ENCODE measurements around the gene HLA-C. TPM values are rescaled to one million over a fixed set of nuclear protein-coding genes. Genes with fewer than 3 reads are reported as not detected.

Gene HLA-C
- total RNA-seq, 2 experiments from 2014 or later, result 333 to 404 TPM

DNA sequence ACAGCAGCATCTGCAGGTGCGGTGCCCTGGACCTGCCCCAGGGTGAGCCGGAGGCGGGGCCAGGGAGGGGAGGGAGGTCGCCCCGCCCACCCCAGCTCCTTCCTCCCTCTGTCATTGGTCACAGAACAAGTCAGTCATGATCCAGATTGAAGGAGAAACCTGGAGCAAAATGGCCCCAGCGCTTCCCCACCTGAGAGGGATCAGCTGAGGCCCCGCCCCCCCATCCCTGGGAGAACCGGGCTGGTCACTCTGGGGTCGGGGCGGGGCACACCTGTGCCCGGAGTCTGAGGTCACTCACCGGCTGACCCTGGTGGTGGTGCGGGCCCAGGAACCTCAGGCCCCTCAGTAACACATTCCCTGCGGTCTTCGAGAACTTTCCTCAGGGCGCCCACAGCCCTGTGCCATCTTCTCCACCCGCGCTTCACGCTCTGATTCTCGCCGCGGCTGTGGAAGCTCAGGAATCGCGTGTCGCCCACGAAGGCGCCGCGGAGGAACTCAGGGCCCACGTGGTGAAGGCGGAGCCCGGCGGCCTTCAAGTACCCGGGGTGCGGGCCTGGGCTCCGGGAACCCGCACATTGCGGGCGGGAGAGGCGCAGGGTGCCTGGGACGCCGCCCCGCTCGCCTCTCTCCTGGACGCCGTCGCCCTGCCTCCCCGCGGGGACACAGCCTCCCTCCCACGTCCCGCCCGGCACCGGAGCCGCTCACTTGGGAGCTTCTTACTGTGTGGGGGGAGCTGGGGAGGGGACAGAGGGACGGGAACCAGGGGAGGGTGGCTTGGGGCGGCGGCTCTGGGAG, 36.4 kb upstream of the HLA-C start:
- H3K27ac ChIP-seq (ENCODE audit: low read depth, low read length, poor library complexity, severe bottlenecking), result no peak overlapping the region
- H2AFZ ChIP-seq (ENCODE audit: low read length), result no peak overlapping the region
- H3K4me1 ChIP-seq (ENCODE audit: insufficient read depth, low read length, poor library complexity, severe bottlenecking), result no peaks in the 10 kb centered on the region
- H3K4me3 ChIP-seq (ENCODE audit: low read depth, low read length, poor library complexity, severe bottlenecking), result no peak overlapping the region
- peak; percentile 25 for DNase-seq (ENCODE audit: low spot score)
- H4K20me1 ChIP-seq (ENCODE audit: insufficient read depth, low read length), result no peaks in the 10 kb centered on the region
- BruUV-seq (replicated peaks), result no TSS peak
- no peaks in the 10 kb centered on the region for H3K36me3 ChIP-seq (ENCODE audit: insufficient read depth, low read length)
- H3K9me3 ChIP-seq (ENCODE audit: low read length), result no peaks in the 10 kb centered on the region
- ChIA-PET CTCF (ENCODE audit: unreplicated experiment) (no interaction called here), POLR2A (interaction anchor here (0.9 kb wide), 1 partner anchor 24 kb away, joined by 3 read pairs; no protein-coding TSS in a partner anchor)
- intact Hi-C loops (cut with micrococcal nuclease; ENCODE audit: unreplicated experiment), result no loop called here
- TF ChIP-seq, protein P1, sequence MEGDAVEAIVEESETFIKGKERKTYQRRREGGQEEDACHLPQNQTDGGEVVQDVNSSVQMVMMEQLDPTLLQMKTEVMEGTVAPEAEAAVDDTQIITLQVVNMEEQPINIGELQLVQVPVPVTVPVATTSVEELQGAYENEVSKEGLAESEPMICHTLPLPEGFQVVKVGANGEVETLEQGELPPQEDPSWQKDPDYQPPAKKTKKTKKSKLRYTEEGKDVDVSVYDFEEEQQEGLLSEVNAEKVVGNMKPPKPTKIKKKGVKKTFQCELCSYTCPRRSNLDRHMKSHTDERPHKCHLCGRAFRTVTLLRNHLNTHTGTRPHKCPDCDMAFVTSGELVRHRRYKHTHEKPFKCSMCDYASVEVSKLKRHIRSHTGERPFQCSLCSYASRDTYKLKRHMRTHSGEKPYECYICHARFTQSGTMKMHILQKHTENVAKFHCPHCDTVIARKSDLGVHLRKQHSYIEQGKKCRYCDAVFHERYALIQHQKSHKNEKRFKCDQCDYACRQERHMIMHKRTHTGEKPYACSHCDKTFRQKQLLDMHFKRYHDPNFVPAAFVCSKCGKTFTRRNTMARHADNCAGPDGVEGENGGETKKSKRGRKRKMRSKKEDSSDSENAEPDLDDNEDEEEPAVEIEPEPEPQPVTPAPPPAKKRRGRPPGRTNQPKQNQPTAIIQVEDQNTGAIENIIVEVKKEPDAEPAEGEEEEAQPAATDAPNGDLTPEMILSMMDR (conservative IDR thresholded peaks at IDR 0.05; ENCODE audit: low read length), result no peak
- no peak for TF ChIP-seq EZH2phosphoT487 (IDR thresholded peaks at IDR 0.05; ENCODE audit: borderline replicate concordance, low read depth, low read length)
- H3K79me2 ChIP-seq (ENCODE audit: insufficient read depth, low read depth, low read length), result no peaks in the 10 kb centered on the region
- H3K9me2 ChIP-seq (ENCODE audit: insufficient read depth, low read length), result no peaks in the 10 kb centered on the region
- H3K4me2 ChIP-seq (ENCODE audit: low read length), result no peak overlapping the region; the same call in 1 of the 2 replicates

DNA sequence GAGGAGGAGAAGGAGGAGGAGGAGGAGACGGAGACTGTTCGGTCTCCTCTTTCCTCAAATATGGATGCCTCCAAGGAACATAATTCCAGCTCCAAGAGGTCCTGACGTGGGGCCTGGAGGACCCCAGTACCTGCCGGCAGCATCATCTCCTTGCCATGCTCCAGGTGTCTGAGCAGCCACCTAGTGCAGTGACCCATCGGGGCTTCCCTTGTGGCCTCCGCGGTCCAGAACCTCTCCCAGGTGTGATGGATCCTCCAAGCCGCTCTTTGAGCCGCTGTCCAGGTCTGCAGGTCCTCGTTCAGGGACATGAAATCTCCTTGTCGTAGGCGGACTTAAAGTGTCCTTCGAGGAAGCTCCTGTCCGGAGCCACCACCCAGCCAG, 35.8 kb upstream of the HLA-C start:
- ChIA-PET CTCF (ENCODE audit: unreplicated experiment) (no interaction called here), POLR2A (interaction anchor here (0.8 to 0.9 kb wide), 2 partner anchors 9 to 24 kb away, joined by 3 to 4 read pairs; no protein-coding TSS in a partner anchor)

More for the DNA sequence above, 35.8 kb upstream of the HLA-C start:
- no peak for TF ChIP-seq EZH2phosphoT487 (IDR thresholded peaks at IDR 0.05; ENCODE audit: borderline replicate concordance, low read depth, low read length)
- TF ChIP-seq, protein P1 (conservative IDR thresholded peaks at IDR 0.05; ENCODE audit: low read length), result no peak
- Histone ChIP-seq H3K4me3 (ENCODE audit: low read depth, low read length, poor library complexity, severe bottlenecking) (no peak overlapping the region), H3K9me2 (ENCODE audit: insufficient read depth, low read length) (no peaks in the 10 kb centered on the region), H2AFZ (ENCODE audit: low read length) (no peak overlapping the region), H4K20me1 (ENCODE audit: insufficient read depth, low read length) (no peaks in the 10 kb centered on the region), H3K27ac (ENCODE audit: low read depth, low read length, poor library complexity, severe bottlenecking) (no peak overlapping the region), H3K36me3 (ENCODE audit: insufficient read depth, low read length) (no peaks in the 10 kb centered on the region), H3K9me3 (ENCODE audit: low read length) (no peaks in the 10 kb centered on the region), H3K4me1 (ENCODE audit: insufficient read depth, low read length, poor library complexity, severe bottlenecking) (no peaks in the 10 kb centered on the region), H3K4me2 (ENCODE audit: low read length) (no peak overlapping the region), H3K79me2 (ENCODE audit: insufficient read depth, low read depth, low read length) (no peaks in the 10 kb centered on the region)
- no TSS peak for BruUV-seq (replicated peaks)
- intact Hi-C loops (cut with micrococcal nuclease; ENCODE audit: unreplicated experiment), result no loop called here
- no peak for DNase-seq (ENCODE audit: low spot score)

Data from OCI-LY7 (cell line).